Hepatocyte (in vitro differentiated cells): ENCODE data around the gene HOXA6.

Experiments
- EZH2 ChIP-seq: fragments of 200-600 bp; sonication (generic); IDR thresholded peaks from 2 replicates; pipeline ENCODE4 v1.6.1; 2016; ENCODE audit warnings: antibody characterized with exemption, mild to moderate bottlenecking, borderline replicate concordance
- EZH2phosphoT487 ChIP-seq: fragments of 200-600 bp; sonication (generic); IDR thresholded peaks from one replicate; pipeline ENCODE4 v1.6.1; 2018; ENCODE audit warnings: antibody characterized with exemption, mild to moderate bottlenecking, low read depth, moderate library complexity; ENCODE audit not compliant: unreplicated experiment, severe bottlenecking
- TF ChIP-seq, protein P1 (sequence below): fragments of 200-600 bp; sonication (generic); IDR thresholded peaks from 2 replicates; pipeline ENCODE4 v1.5.1; 2016; ENCODE audit warnings: antibody characterized with exemption, mild to moderate bottlenecking; ENCODE audit not compliant: poor library complexity

GRCh38 chr7:27112361-27112760 is 35.2 kb downstream of the HOXA6 start:
- TF ChIP-seq, protein P1, sequence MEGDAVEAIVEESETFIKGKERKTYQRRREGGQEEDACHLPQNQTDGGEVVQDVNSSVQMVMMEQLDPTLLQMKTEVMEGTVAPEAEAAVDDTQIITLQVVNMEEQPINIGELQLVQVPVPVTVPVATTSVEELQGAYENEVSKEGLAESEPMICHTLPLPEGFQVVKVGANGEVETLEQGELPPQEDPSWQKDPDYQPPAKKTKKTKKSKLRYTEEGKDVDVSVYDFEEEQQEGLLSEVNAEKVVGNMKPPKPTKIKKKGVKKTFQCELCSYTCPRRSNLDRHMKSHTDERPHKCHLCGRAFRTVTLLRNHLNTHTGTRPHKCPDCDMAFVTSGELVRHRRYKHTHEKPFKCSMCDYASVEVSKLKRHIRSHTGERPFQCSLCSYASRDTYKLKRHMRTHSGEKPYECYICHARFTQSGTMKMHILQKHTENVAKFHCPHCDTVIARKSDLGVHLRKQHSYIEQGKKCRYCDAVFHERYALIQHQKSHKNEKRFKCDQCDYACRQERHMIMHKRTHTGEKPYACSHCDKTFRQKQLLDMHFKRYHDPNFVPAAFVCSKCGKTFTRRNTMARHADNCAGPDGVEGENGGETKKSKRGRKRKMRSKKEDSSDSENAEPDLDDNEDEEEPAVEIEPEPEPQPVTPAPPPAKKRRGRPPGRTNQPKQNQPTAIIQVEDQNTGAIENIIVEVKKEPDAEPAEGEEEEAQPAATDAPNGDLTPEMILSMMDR, result no peak
- TF ChIP-seq EZH2phosphoT487 (no peak), EZH2 (no peak)
